Testis (tissue), 2 donors: ENCODE results near the gene GPR158.

ENCODE experiments used
- CTCF ChIP-seq, 3 experiments: fragments of 450-650 bp in 2 of 3; fragments of 200-600 bp in 1 of 3; sonication (generic) in 1 of 3; IDR thresholded peaks; one replicate each; pipeline ENCODE4 v1.5.1; 2016 to 2019; ENCODE audit warnings: antibody characterized with exemption in 3 of 3, mild to moderate bottlenecking in 2 of 3, moderate library complexity in 1 of 3
- POLR2A ChIP-seq: fragments of 450-650 bp; IDR thresholded peaks from one replicate; pipeline ENCODE4 v1.6.1; 2017; ENCODE audit warnings: antibody characterized with exemption, mild to moderate bottlenecking, moderate library complexity

- TF ChIP-seq CTCF (IDR thresholded peaks at IDR 0.05): no peak
- TF ChIP-seq POLR2A: no peak
Observed at GRCh38 chr10:25627606-25628005, 452.8 kb downstream of the GPR158 start.
